ENCODE measurements around the gene XRCC4.

The XRCC4 gene

GRCh38 chr5:83050723-83051340, 26.5 kb upstream of the XRCC4 start:
- TF ChIP-seq GATA2 (IDR thresholded peaks at IDR 0.05; ENCODE audit: low read depth, low read length) (no peak), GATA3 (IDR thresholded peaks at IDR 0.05; ENCODE audit: low read depth, low read length) (no peak)

GRCh38 chr5:83055166-83055565, 22.2 kb upstream of the XRCC4 start:
- TF ChIP-seq GATA3 (IDR thresholded peaks at IDR 0.05; ENCODE audit: low read depth, low read length) (no peak), GATA2 (IDR thresholded peaks at IDR 0.05; ENCODE audit: low read depth, low read length) (no peak)

GRCh38 chr5:83058726-83059125, 18.6 kb upstream of the XRCC4 start:
- peak; percentile 64 for TF ChIP-seq GATA3 (IDR thresholded peaks at IDR 0.05; ENCODE audit: low read depth, low read length)
- TF ChIP-seq GATA2 (IDR thresholded peaks at IDR 0.05; ENCODE audit: low read depth, low read length), result 0 out of 2 replicates have a peak, but pooled peaks have one; percentile 8

GRCh38 chr5:83059341-83059740, 18.0 kb upstream of the XRCC4 start:
- TF ChIP-seq GATA3 (IDR thresholded peaks at IDR 0.05; ENCODE audit: low read depth, low read length), result no peak
- TF ChIP-seq GATA2 (IDR thresholded peaks at IDR 0.05; ENCODE audit: low read depth, low read length), result no peak

- TF ChIP-seq GATA3 (IDR thresholded peaks at IDR 0.05; ENCODE audit: low read depth, low read length) (no peak), GATA2 (IDR thresholded peaks at IDR 0.05; ENCODE audit: low read depth, low read length) (no peak)
Measured at GRCh38 chr5:83066548-83067110, 10.7 kb upstream of the XRCC4 start.

GRCh38 chr5:83069096-83069799, 8.1 kb upstream of the XRCC4 start:
- no peak for TF ChIP-seq GATA2 (IDR thresholded peaks at IDR 0.05; ENCODE audit: low read depth, low read length)
- no peak for TF ChIP-seq GATA3 (IDR thresholded peaks at IDR 0.05; ENCODE audit: low read depth, low read length)

GRCh38 chr5:83071286-83072051, 5.9 kb upstream of the XRCC4 start:
- TF ChIP-seq GATA3 (IDR thresholded peaks at IDR 0.05; ENCODE audit: low read depth, low read length), result no peak
- TF ChIP-seq GATA2 (IDR thresholded peaks at IDR 0.05; ENCODE audit: low read depth, low read length), result no peak

- no peak for TF ChIP-seq GATA3 (IDR thresholded peaks at IDR 0.05; ENCODE audit: low read depth, low read length)
- TF ChIP-seq GATA2 (IDR thresholded peaks at IDR 0.05; ENCODE audit: low read depth, low read length), result no peak
Measured at GRCh38 chr5:83072966-83073365, 4.4 kb upstream of the XRCC4 start.

- TF ChIP-seq GATA2 (IDR thresholded peaks at IDR 0.05; ENCODE audit: low read depth, low read length) (no peak), GATA3 (IDR thresholded peaks at IDR 0.05; ENCODE audit: low read depth, low read length) (no peak)
Measured at GRCh38 chr5:83077662-83078261, 415 bp downstream of the XRCC4 start.

- no peak for TF ChIP-seq GATA2 (IDR thresholded peaks at IDR 0.05; ENCODE audit: low read depth, low read length)
- no peak for TF ChIP-seq GATA3 (IDR thresholded peaks at IDR 0.05; ENCODE audit: low read depth, low read length)
Measured at GRCh38 chr5:83082750-83083149, 5.4 kb downstream of the XRCC4 start.

- TF ChIP-seq GATA3 (IDR thresholded peaks at IDR 0.05; ENCODE audit: low read depth, low read length), result no peak
- TF ChIP-seq GATA2 (IDR thresholded peaks at IDR 0.05; ENCODE audit: low read depth, low read length), result no peak
Measured at GRCh38 chr5:83084336-83084735, 7.0 kb downstream of the XRCC4 start.

GRCh38 chr5:83085106-83085505, 7.8 kb downstream of the XRCC4 start:
- TF ChIP-seq GATA3 (IDR thresholded peaks at IDR 0.05; ENCODE audit: low read depth, low read length) (no peak), GATA2 (IDR thresholded peaks at IDR 0.05; ENCODE audit: low read depth, low read length) (no peak)

- no peak for TF ChIP-seq GATA2 (IDR thresholded peaks at IDR 0.05; ENCODE audit: low read depth, low read length)
Measured at GRCh38 chr5:83090169-83090568, 12.8 kb downstream of the XRCC4 start.

GRCh38 chr5:83092619-83093018, 15.3 kb downstream of the XRCC4 start:
- TF ChIP-seq GATA2 (IDR thresholded peaks at IDR 0.05; ENCODE audit: low read depth, low read length) (no peak), GATA3 (IDR thresholded peaks at IDR 0.05; ENCODE audit: low read depth, low read length) (no peak)
